Measurements from ENCODE around the gene DTNBP1.

The DTNBP1 gene

GRCh38 chr6:15562977-15563376, 99.9 kb downstream of the DTNBP1 start:
- H3K27ac ChIP-seq = no peak overlapping the region
- TF ChIP-seq CTCF (conservative IDR thresholded peaks at IDR 0.05) = no peak

- H3K27ac ChIP-seq = no peak overlapping the region
- TF ChIP-seq CTCF (conservative IDR thresholded peaks at IDR 0.05) = no peak
Observed at GRCh38 chr6:15561447-15562199, 101.2 kb downstream of the DTNBP1 start.

- TF ChIP-seq CTCF (conservative IDR thresholded peaks at IDR 0.05) = no peak
Observed at GRCh38 chr6:15560713-15561112, 102.1 kb downstream of the DTNBP1 start.

GRCh38 chr6:15557174-15557573, 105.7 kb downstream of the DTNBP1 start:
- no peak overlapping the region for H3K27ac ChIP-seq
- no peak for TF ChIP-seq CTCF (conservative IDR thresholded peaks at IDR 0.05)

More at GRCh38 chr6:15560713-15561112, 102.1 kb downstream of the DTNBP1 start:
- no peak overlapping the region for H3K27ac ChIP-seq

- TF ChIP-seq CTCF (conservative IDR thresholded peaks at IDR 0.05) = no peak
- H3K27ac ChIP-seq = no peak overlapping the region
Observed at GRCh38 chr6:15556711-15557110, 106.1 kb downstream of the DTNBP1 start.

- no peak for TF ChIP-seq CTCF (conservative IDR thresholded peaks at IDR 0.05)
- no peak overlapping the region for H3K27ac ChIP-seq
Observed at GRCh38 chr6:15555101-15556038, 107.5 kb downstream of the DTNBP1 start.

GRCh38 chr6:15554728-15555100, 108.1 kb downstream of the DTNBP1 start:
- H3K27ac ChIP-seq = no peak overlapping the region
- TF ChIP-seq CTCF (conservative IDR thresholded peaks at IDR 0.05) = no peak
